ENCODE results near the gene STPG3. TPM values are rescaled to one million over a fixed set of nuclear protein-coding genes. Genes with fewer than 3 reads are reported as not detected.

Gene STPG3
- total and polyA plus RNA-seq, 2 of the 13 experiments (the other 11 are each of a cell fraction or from before 2014, with no cell fraction given): not detected

DNA sequence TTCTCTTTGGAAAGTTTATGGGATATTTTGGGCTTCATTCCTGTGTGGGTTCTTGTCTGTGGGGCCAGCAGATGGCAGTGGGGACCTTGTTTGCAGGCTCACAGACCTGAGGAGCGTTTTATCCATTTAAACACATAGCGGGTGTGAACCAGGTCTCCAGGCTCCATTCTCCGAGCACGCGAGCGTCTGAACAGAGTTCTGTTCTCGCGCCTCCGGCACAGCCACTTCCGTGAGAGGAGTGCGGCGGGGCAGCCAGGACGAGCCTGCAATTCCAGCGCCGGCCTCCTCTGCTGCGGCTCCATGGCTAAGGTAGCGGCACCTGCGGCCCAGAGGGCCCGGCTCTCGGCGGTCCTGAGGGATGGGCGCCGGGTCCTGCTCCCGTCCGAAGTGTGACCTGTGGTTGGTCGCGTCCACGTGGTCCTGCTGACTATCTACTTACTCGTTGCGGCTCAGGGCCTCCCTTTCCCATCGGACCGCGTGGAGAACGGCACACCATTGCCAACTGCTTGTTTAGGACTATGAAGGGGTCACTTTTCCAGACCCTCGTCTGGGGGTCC, 43.7 kb downstream of the STPG3 start (continued):
- TF ChIP-seq ZNF687 (CRISPR knock-in tag; IDR thresholded peaks at IDR 0.05) (peak; percentile 85), ZNF232 (CRISPR knock-in tag; IDR thresholded peaks at IDR 0.05; ENCODE audit: borderline replicate concordance) (no peak), ADNP (CRISPR knock-in tag; IDR thresholded peaks at IDR 0.05) (no peak), AKAP8 (CRISPR knock-in tag; IDR thresholded peaks at IDR 0.05) (no peak), ZNF331 (CRISPR knock-in tag; IDR thresholded peaks at IDR 0.05) (no peak), ZNF503 (CRISPR knock-in tag; IDR thresholded peaks at IDR 0.05) (0 out of 2 replicates have a peak, but pooled peaks have one; percentile 26), NFYC (CRISPR knock-in tag; IDR thresholded peaks at IDR 0.05) (no peak), RFX5 (IDR thresholded peaks at IDR 0.05; ENCODE audit: low read depth, low read length) (no peak), MIER2 (CRISPR knock-in tag; IDR thresholded peaks at IDR 0.05) (no peak), PHF20 (CRISPR knock-in tag; IDR thresholded peaks at IDR 0.05) (no peak), SNAPC4 (CRISPR knock-in tag; IDR thresholded peaks at IDR 0.05) (no peak), ATM (IDR thresholded peaks at IDR 0.05; ENCODE audit: borderline replicate concordance) (no peak)
- TF ChIP-seq, protein P1, sequence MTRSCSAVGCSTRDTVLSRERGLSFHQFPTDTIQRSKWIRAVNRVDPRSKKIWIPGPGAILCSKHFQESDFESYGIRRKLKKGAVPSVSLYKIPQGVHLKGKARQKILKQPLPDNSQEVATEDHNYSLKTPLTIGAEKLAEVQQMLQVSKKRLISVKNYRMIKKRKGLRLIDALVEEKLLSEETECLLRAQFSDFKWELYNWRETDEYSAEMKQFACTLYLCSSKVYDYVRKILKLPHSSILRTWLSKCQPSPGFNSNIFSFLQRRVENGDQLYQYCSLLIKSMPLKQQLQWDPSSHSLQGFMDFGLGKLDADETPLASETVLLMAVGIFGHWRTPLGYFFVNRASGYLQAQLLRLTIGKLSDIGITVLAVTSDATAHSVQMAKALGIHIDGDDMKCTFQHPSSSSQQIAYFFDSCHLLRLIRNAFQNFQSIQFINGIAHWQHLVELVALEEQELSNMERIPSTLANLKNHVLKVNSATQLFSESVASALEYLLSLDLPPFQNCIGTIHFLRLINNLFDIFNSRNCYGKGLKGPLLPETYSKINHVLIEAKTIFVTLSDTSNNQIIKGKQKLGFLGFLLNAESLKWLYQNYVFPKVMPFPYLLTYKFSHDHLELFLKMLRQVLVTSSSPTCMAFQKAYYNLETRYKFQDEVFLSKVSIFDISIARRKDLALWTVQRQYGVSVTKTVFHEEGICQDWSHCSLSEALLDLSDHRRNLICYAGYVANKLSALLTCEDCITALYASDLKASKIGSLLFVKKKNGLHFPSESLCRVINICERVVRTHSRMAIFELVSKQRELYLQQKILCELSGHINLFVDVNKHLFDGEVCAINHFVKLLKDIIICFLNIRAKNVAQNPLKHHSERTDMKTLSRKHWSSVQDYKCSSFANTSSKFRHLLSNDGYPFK (CRISPR knock-in tag; IDR thresholded peaks at IDR 0.05; ENCODE audit: borderline replicate concordance): no peak
- TF ChIP-seq, protein P2, sequence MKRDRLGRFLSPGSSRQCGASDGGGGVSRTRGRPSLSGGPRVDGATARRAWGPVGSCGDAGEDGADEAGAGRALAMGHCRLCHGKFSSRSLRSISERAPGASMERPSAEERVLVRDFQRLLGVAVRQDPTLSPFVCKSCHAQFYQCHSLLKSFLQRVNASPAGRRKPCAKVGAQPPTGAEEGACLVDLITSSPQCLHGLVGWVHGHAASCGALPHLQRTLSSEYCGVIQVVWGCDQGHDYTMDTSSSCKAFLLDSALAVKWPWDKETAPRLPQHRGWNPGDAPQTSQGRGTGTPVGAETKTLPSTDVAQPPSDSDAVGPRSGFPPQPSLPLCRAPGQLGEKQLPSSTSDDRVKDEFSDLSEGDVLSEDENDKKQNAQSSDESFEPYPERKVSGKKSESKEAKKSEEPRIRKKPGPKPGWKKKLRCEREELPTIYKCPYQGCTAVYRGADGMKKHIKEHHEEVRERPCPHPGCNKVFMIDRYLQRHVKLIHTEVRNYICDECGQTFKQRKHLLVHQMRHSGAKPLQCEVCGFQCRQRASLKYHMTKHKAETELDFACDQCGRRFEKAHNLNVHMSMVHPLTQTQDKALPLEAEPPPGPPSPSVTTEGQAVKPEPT (CRISPR knock-in tag; IDR thresholded peaks at IDR 0.05; ENCODE audit: low read depth): no peak

Data from HepG2 (cell line).